Nephron progenitor cell (in vitro differentiated cells): ENCODE results near the gene HRCT1.
A peak's percentile ranks its signal among the peaks of the same experiment; 100 is the strongest.

Experiments used
- DNase-seq: peaks from one replicate; pipeline ENCODE4 v3.0.0; 2021
- H3K27ac Mint-ChIP-seq: 2 replicates; pipeline ENCODE4 v1.8.0; 2021; ENCODE audit warnings: mild to moderate bottlenecking, moderate library complexity, mixed read lengths
- H3K27me3 Mint-ChIP-seq: 2 replicates; pipeline ENCODE4 v1.8.0; 2021; ENCODE audit warnings: mild to moderate bottlenecking, low read depth, mixed read lengths; ENCODE audit not compliant: poor library complexity
- H3K36me3 Mint-ChIP-seq: 2 replicates; pipeline ENCODE4 v1.8.0; 2021; ENCODE audit warnings: low read depth, mixed read lengths
- H3K4me1 Mint-ChIP-seq: 2 replicates; pipeline ENCODE4 v1.8.0; 2021; ENCODE audit warnings: mixed read lengths
- H3K4me3 Mint-ChIP-seq: 2 replicates; pipeline ENCODE4 v1.8.0; 2021; ENCODE audit warnings: mild to moderate bottlenecking, moderate library complexity, mixed read lengths
- H3K9me3 Mint-ChIP-seq: 2 replicates; pipeline ENCODE4 v1.8.0; 2021; ENCODE audit warnings: mild to moderate bottlenecking, moderate library complexity, mixed read lengths
- TF ChIP-seq, protein P1 (sequence below): fragments of 200-600 bp; sonication (generic); IDR thresholded peaks from 2 replicates; pipeline ENCODE4 v1.5.0; 2021; ENCODE audit warnings: antibody characterized with exemption

Gene HRCT1

DNA sequence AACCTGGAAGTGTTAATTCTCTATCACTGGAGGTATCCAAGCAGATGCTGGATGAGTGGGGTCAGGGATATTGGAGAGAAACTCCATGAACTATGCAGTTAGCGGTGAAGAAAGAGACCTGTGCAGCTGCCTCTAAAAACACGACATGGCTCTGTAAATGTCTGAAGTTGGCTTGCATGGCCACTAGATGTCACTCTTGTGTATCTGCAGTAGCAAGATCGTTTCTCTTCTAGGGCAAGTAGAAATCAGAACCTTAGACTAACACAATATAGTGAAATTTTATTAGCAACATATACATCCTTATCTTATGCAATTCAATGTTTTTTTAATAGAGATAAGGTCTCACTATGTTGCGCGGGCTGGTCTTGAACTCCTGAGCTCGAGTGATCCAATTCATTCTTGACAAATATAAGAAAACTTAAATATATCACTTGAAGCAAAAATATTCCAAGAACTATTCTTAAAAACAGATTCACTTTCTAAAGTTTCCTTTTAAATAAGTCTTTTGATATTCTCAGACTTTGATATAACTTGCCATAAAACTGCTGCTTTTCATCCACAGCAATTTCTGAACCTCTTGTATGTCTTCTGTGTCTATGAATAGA is 49.0 kb downstream of the HRCT1 start:
- TF ChIP-seq, protein P1, sequence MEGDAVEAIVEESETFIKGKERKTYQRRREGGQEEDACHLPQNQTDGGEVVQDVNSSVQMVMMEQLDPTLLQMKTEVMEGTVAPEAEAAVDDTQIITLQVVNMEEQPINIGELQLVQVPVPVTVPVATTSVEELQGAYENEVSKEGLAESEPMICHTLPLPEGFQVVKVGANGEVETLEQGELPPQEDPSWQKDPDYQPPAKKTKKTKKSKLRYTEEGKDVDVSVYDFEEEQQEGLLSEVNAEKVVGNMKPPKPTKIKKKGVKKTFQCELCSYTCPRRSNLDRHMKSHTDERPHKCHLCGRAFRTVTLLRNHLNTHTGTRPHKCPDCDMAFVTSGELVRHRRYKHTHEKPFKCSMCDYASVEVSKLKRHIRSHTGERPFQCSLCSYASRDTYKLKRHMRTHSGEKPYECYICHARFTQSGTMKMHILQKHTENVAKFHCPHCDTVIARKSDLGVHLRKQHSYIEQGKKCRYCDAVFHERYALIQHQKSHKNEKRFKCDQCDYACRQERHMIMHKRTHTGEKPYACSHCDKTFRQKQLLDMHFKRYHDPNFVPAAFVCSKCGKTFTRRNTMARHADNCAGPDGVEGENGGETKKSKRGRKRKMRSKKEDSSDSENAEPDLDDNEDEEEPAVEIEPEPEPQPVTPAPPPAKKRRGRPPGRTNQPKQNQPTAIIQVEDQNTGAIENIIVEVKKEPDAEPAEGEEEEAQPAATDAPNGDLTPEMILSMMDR: peak; percentile 88
- no peaks in the 10 kb centered on the region for H3K4me1 Mint-ChIP-seq

GRCh38 chr9:35956651-35957050 is 50.6 kb downstream of the HRCT1 start:
- no peak overlapping the region for H3K27ac Mint-ChIP-seq
- peaks cover 69% of the 10 kb centered on the region for H3K27me3 Mint-ChIP-seq
- no peaks in the 10 kb centered on the region for H3K9me3 Mint-ChIP-seq
- no peaks in the 10 kb centered on the region for H3K36me3 Mint-ChIP-seq
- no peak for DNase-seq
- H3K4me3 Mint-ChIP-seq: no peak overlapping the region
- H3K4me1 Mint-ChIP-seq: no peaks in the 10 kb centered on the region
- TF ChIP-seq, protein P1: no peak

More for the DNA sequence above, 49.0 kb downstream of the HRCT1 start:
- Mint-ChIP-seq H3K4me3 (no peak overlapping the region), H3K36me3 (no peaks in the 10 kb centered on the region), H3K27me3 (peaks cover 64% of the 10 kb centered on the region), H3K9me3 (no peaks in the 10 kb centered on the region), H3K27ac (no peak overlapping the region)
- peak; percentile 52 for DNase-seq
